Measurements from ENCODE around the gene PTGDR2. TPM values are rescaled to one million over a fixed set of nuclear protein-coding genes. Genes with fewer than 3 reads are reported as not detected.

Gene PTGDR2
- total and polyA plus RNA-seq, 9 of the 15 experiments (the other 6 are each of a cell fraction or from before 2014, with no cell fraction given), result 0.51 to 2.6 (median 1.6) TPM

GRCh38 chr11:60860943-60861342, 5.2 kb upstream of the PTGDR2 start:
- H3K4me3 ChIP-seq, result no peak overlapping the region
- no peak overlapping the region; the same call in 1 of the 2 replicates for H2AFZ ChIP-seq (ENCODE audit: low read depth, low read length)
- WGBS (ENCODE audit: insufficient coverage, low coverage, missing lambda C conversion rate), result 93% methylated on average over 7 of the region's 7 CpGs
- H3K79me2 ChIP-seq (ENCODE audit: control insufficient read depth, insufficient read depth, low read length), result no peaks in the 10 kb centered on the region
- ATAC-seq (no peak), FAIRE-seq (no peak), DNase-seq (ENCODE audit: extremely low read depth in 1 of 4, low spot score in 3 of 4) (no peak)
- intact Hi-C loops (cut with micrococcal nuclease) (no loop called here), in situ Hi-C loops (cut with MboI) (no loop called here)
- BruUV-seq (replicated peaks), result no TSS peak
- H4K20me1 ChIP-seq (replicated peaks; ENCODE audit: control insufficient read depth, insufficient read depth, low read length), result no peaks in the 10 kb centered on the region
- no peaks in the 10 kb centered on the region for H3K9me1 ChIP-seq (ENCODE audit: control insufficient read depth, insufficient read depth, low read length)
- ChIA-PET POLR2A (no interaction called here), CTCF (ENCODE audit: low intra/inter-chr PET ratio) (no interaction called here)
- H3K27ac ChIP-seq (ENCODE audit: extremely low read depth, low read depth, low read length), result no peak overlapping the region
- no peak overlapping the region for H3K9ac ChIP-seq (ENCODE audit: insufficient read depth in 1 of 2, low read depth in 2 of 2, low read length in 2 of 2)
- no peak overlapping the region for H3K4me2 ChIP-seq (ENCODE audit: insufficient read depth, low read length)
- H3K36me3 ChIP-seq (ENCODE audit: control insufficient read depth, insufficient read depth, low read length), result no peaks in the 10 kb centered on the region
- H3K9me3 ChIP-seq (replicated peaks; ENCODE audit: control insufficient read depth, insufficient read depth, low read depth, low read length), result no peaks in the 10 kb centered on the region
- no peaks in the 10 kb centered on the region for H3K27me3 ChIP-seq (ENCODE audit: control insufficient read depth in 2 of 2, insufficient read depth in 2 of 2, low read length in 2 of 2)
- H3K4me1 ChIP-seq (replicated peaks in 1 of 2; ENCODE audit: control insufficient read depth in 2 of 2, insufficient read depth in 2 of 2, low read length in 2 of 2), result peaks cover 30 to 41% of the 10 kb centered on the region in 2 experiments
- TF ChIP-seq SRSF9 (IDR thresholded peaks at IDR 0.05; ENCODE audit: borderline replicate concordance, low read depth, low read length) (no peak), TCF3 (CRISPR knock-in tag; IDR thresholded peaks at IDR 0.05) (no peak), TSC22D4 (tag; IDR thresholded peaks at IDR 0.05) (no peak), ZNF436 (CRISPR knock-in tag; IDR thresholded peaks at IDR 0.05) (no peak), WHSC1 (IDR thresholded peaks at IDR 0.05; ENCODE audit: low read length) (no peak), RBBP5 (IDR thresholded peaks at IDR 0.05; ENCODE audit: borderline replicate concordance, insufficient read depth, low read length, poor library complexity, severe bottlenecking) (no peak), DEAF1 (CRISPR knock-in tag; IDR thresholded peaks at IDR 0.05) (no peak), POLR2AphosphoS5 (IDR thresholded peaks at IDR 0.05; ENCODE audit: control insufficient read depth, insufficient read depth, low read depth, low read length) (no peak), MAFK (IDR thresholded peaks at IDR 0.05; ENCODE audit: low read length) (no peak), SRSF3 (IDR thresholded peaks at IDR 0.05; ENCODE audit: insufficient read depth, low read length) (no peak), NCOA1 (IDR thresholded peaks at IDR 0.05; ENCODE audit: low read depth) (no peak), BACH1 (tag; IDR thresholded peaks at IDR 0.05) (no peak), SMARCA4 (IDR thresholded peaks at IDR 0.05) (no peak), NUFIP1 (IDR thresholded peaks at IDR 0.05; ENCODE audit: partially characterized antibody) (no peak), THAP12 (CRISPR knock-in tag; IDR thresholded peaks at IDR 0.05) (no peak), PHB (CRISPR knock-in tag; IDR thresholded peaks at IDR 0.05) (no peak), TOE1 (IDR thresholded peaks at IDR 0.05; ENCODE audit: borderline replicate concordance) (no peak), TOE1 (CRISPR knock-in tag; IDR thresholded peaks at IDR 0.05; ENCODE audit: borderline replicate concordance, low read depth) (no peak), ZNF253 (CRISPR knock-in tag; conservative IDR thresholded peaks at IDR 0.05) (no peak)

All from K562 (cell line).